A673 (cell line): ENCODE results near the gene AKIP1.

Source experiments
- CTCF ChIP-seq: fragments of 300-800, 200-600 bp; sonication (generic); conservative IDR thresholded peaks from 2 replicates; pipeline ENCODE4 v1.5.1; 2017; ENCODE audit warnings: low read depth, mild to moderate bottlenecking, antibody characterized with exemption, low read length, moderate library complexity, mixed read lengths
- EZH2 ChIP-seq: fragments of 200-600 bp; sonication (generic); IDR thresholded peaks from 2 replicates; pipeline ENCODE4 v1.6.1; 2017; ENCODE audit warnings: borderline replicate concordance, low read depth, mild to moderate bottlenecking, mixed read lengths, antibody characterized with exemption, low read length; ENCODE audit not compliant: poor library complexity, severe bottlenecking

- TF ChIP-seq CTCF, result no peak
- no peak for TF ChIP-seq EZH2
Observed at GRCh38 chr11:8905528-8906165, 5.3 kb upstream of the AKIP1 start.
